Stomach (tissue), 9 donors: ENCODE results near the gene DCX. TPM values are rescaled to one million over a fixed set of nuclear protein-coding genes. Genes with fewer than 3 reads are reported as not detected.

Experiments
- DNase-seq, 2 donors: peaks; one replicate each; pipeline versions ENCODE4 v3.0.0 to v3.0.0-alpha.2; 2013 to 2019
- H3K27ac ChIP-seq, 5 donors: fragments of 200-600 bp in 4 of 5; sonication (generic) in 4 of 5; one replicate each; pipeline ENCODE4 v1.5.1; 2013 to 2019; ENCODE audit warnings: mild to moderate bottlenecking in 1 of 5, moderate library complexity in 1 of 5
- H3K27me3 ChIP-seq, 3 donors: fragments of 200-600 bp; sonication (generic); one replicate each; pipeline ENCODE4 v1.5.1; 2017 to 2019; ENCODE audit warnings: mixed run types in 1 of 3
- H3K36me3 ChIP-seq, 4 donors: fragments of 200-600 bp; sonication (generic); 1 replicate in 3 of 4; 2 replicates in 1 of 4; pipeline ENCODE4 v1.5.1; 2016 to 2019
- H3K4me1 ChIP-seq, 4 donors: fragments of 200-600 bp; sonication (generic); one replicate each; pipeline ENCODE4 v1.5.1; 2016 to 2019
- H3K4me3 ChIP-seq, 4 donors: fragments of 200-600 bp; sonication (generic) in 3 of 4; one replicate each; pipeline ENCODE4 v1.5.1; 2016 to 2019; ENCODE audit warnings: mild to moderate bottlenecking in 1 of 4
- H3K9me3 ChIP-seq, 4 donors: fragments of 200-600 bp; sonication (generic); one replicate each; pipeline ENCODE4 v1.5.1; 2016 to 2019
- CTCF ChIP-seq, 7 experiments: fragments of 450-650 bp in 4 of 7; fragments of 200-600 bp in 3 of 7; sonication (generic) in 3 of 7; IDR thresholded peaks; one replicate each; pipeline ENCODE4 v1.5.1; 2016 to 2019; ENCODE audit warnings: antibody characterized with exemption in 7 of 7, control low read depth in 2 of 7, mild to moderate bottlenecking in 1 of 7
- EP300 ChIP-seq: sonication (generic); formaldehyde crosslinking; IDR thresholded peaks from one replicate; pipeline ENCODE4 v1.6.1; 2017; ENCODE audit warnings: antibody characterized with exemption
- POLR2A ChIP-seq, 4 donors: fragments of 450-650 bp; IDR thresholded peaks; one replicate each; pipeline ENCODE4 v1.6.1; 2016; ENCODE audit warnings: antibody characterized with exemption in 4 of 4, control low read depth in 2 of 4, mild to moderate bottlenecking in 1 of 4, moderate library complexity in 1 of 4
- POLR2AphosphoS5 ChIP-seq, 3 donors: sonication (generic); formaldehyde crosslinking; IDR thresholded peaks; one replicate each; pipeline ENCODE4 v1.6.1; 2016; ENCODE audit warnings: antibody characterized with exemption in 3 of 3
- WGBS, 5 donors: extraction: QIAGEN DNeasy Blood & Tissue Kit in 3 of 5; methylation state at CpG; one replicate each; pipeline versions ENCODE4 v1.1.5 to v1.1.7; 2013 to 2018; 5-methylcytosine and 5-hydroxymethylcytosine counted together
- intact Hi-C: fragments of 100-400 bp; cut with DNase I; formaldehyde crosslinking; loops from one replicate; pipeline ENCODE4 v1.15.1; 2023; ENCODE audit warnings: low total_unique reads
- polyA plus RNA-seq, 3 donors: library from polyadenylated mRNA; stranded (reverse); fragments of 200-250 nt; gene quantifications; one replicate each; pipeline ENCODE4 v1.2.3, GENCODE V29; 2013
- total RNA-seq, 5 donors: library from RNA; depleted of rRNA; stranded (reverse); fragments of >200 nt; gene quantifications; one replicate each; pipeline versions ENCODE4 v1.1.0 to v1.2.3, GENCODE V29; 2014 to 2016
- donor health status: healthy with polysubstance abuse.
- donor health status: Bipolar disorder and iron deficiency.
- donor health status: healthy.

DCX gene
- total and polyA plus RNA-seq, 8 donors = under 0.01 to 4.0 (median 0.04) TPM; not detected in 4

- Histone ChIP-seq H3K27ac (no peak overlapping the region), H3K9me3 (no peaks in the 10 kb centered on the region), H3K27me3 (peaks cover 0 to 4% (median 0%) of the 10 kb centered on the region in 3 donors), H3K4me1 (no peaks in the 10 kb centered on the region), H3K4me3 (no peak overlapping the region), H3K36me3 (no peaks in the 10 kb centered on the region)
- TF ChIP-seq POLR2AphosphoS5 (IDR thresholded peaks at IDR 0.05) (no peak), CTCF (IDR thresholded peaks at IDR 0.05) (no peak), EP300 (no peak), POLR2A (IDR thresholded peaks at IDR 0.05) (no peak)
- DNase-seq = no peak
- intact Hi-C loops = no loop called here
- WGBS, 5 donors = 24 to 43% (median 38%) methylated on average over 2 of the region's 2 CpGs
These were observed 9.6 kb downstream of the DCX start for GRCh38 chrX:111402344-111402743.

GRCh38 chrX:111395149-111395548 is 16.8 kb downstream of the DCX start:
- TF ChIP-seq POLR2A (IDR thresholded peaks at IDR 0.05) = no peak
- 58 to 100% (median 67%) methylated on average over 2 of the region's 2 CpGs for WGBS, 5 donors
- Histone ChIP-seq H3K4me1 (no peaks in the 10 kb centered on the region), H3K27me3 (peaks cover 0 to 5% (median 0%) of the 10 kb centered on the region in 3 donors), H3K36me3 (no peaks in the 10 kb centered on the region), H3K27ac (no peak overlapping the region), H3K4me3 (no peak overlapping the region), H3K9me3 (no peaks in the 10 kb centered on the region)
- intact Hi-C loops = no loop called here
- no peak for DNase-seq

GRCh38 chrX:111394569-111394968 is 17.4 kb downstream of the DCX start:
- TF ChIP-seq CTCF (IDR thresholded peaks at IDR 0.05) (no peak), POLR2A (IDR thresholded peaks at IDR 0.05) (no peak), POLR2AphosphoS5 (IDR thresholded peaks at IDR 0.05) (no peak), EP300 (no peak)
- DNase-seq = no peak
- intact Hi-C loops = no loop called here
- 11 to 51% (median 21%) methylated on average over 1 of the region's 1 CpG for WGBS, 5 donors
- Histone ChIP-seq H3K9me3 (no peaks in the 10 kb centered on the region), H3K36me3 (no peaks in the 10 kb centered on the region), H3K4me3 (no peak overlapping the region), H3K27me3 (peaks cover 0 to 5% (median 0%) of the 10 kb centered on the region in 3 donors), H3K4me1 (no peaks in the 10 kb centered on the region), H3K27ac (no peak overlapping the region)

GRCh38 chrX:111387470-111388070 is 24.4 kb downstream of the DCX start:
- H3K36me3 ChIP-seq = no peaks in the 10 kb centered on the region
- intact Hi-C loops = no loop called here
- WGBS, 5 donors = 20 to 47% (median 26%) methylated on average over 3 of the region's 3 CpGs
- H3K4me3 ChIP-seq = no peak overlapping the region
- peaks cover 0 to 22% (median 4%) of the 10 kb centered on the region in 3 donors for H3K27me3 ChIP-seq
- no peak overlapping the region for H3K27ac ChIP-seq
- H3K9me3 ChIP-seq = no peaks in the 10 kb centered on the region
- H3K4me1 ChIP-seq = peaks cover 0 to 3% (median 0%) of the 10 kb centered on the region in 4 donors
- DNase-seq = no peak
- TF ChIP-seq EP300 (no peak), CTCF (IDR thresholded peaks at IDR 0.05) (no peak), POLR2A (IDR thresholded peaks at IDR 0.05) (no peak), POLR2AphosphoS5 (IDR thresholded peaks at IDR 0.05) (no peak)

GRCh38 chrX:111386615-111387233 is 25.3 kb downstream of the DCX start:
- Histone ChIP-seq H3K4me1 (peaks cover 0 to 3% (median 0%) of the 10 kb centered on the region in 4 donors), H3K9me3 (no peaks in the 10 kb centered on the region)
- DNase-seq = no peak

More at GRCh38 chrX:111386615-111387233, 25.3 kb downstream of the DCX start:
- no peak overlapping the region for H3K27ac ChIP-seq
- H3K36me3 ChIP-seq = no peaks in the 10 kb centered on the region
- intact Hi-C loops = no loop called here
- 77 to 96% (median 85%) methylated on average over 5 of the region's 5 CpGs for WGBS, 5 donors
- H3K27me3 ChIP-seq = peaks cover 0 to 22% (median 4%) of the 10 kb centered on the region in 3 donors
- H3K4me3 ChIP-seq = no peak overlapping the region
- TF ChIP-seq POLR2AphosphoS5 (IDR thresholded peaks at IDR 0.05) (no peak), CTCF (IDR thresholded peaks at IDR 0.05) (no peak), EP300 (no peak), POLR2A (IDR thresholded peaks at IDR 0.05) (no peak)
